Suprapubic skin (tissue), 4 donors: ENCODE results near the gene SLC17A2. TPM values are rescaled to one million over a fixed set of nuclear protein-coding genes. Genes with fewer than 3 reads are reported as not detected.

Experiments used
- DNase-seq, 2 donors: peaks; one replicate each; pipeline ENCODE4 v3.0.0-alpha.2; 2019; ENCODE audit warnings: low spot score in 2 of 2
- H3K27ac ChIP-seq: fragments of 200-600 bp; sonication (generic); one replicate; pipeline ENCODE4 v1.5.1; 2019
- H3K27me3 ChIP-seq: fragments of 200-600 bp; sonication (generic); one replicate; pipeline ENCODE4 v1.5.1; 2019
- H3K36me3 ChIP-seq: fragments of 200-600 bp; sonication (generic); one replicate; pipeline ENCODE4 v1.5.1; 2019
- H3K4me1 ChIP-seq: fragments of 200-600 bp; sonication (generic); one replicate; pipeline ENCODE4 v1.5.1; 2019
- H3K4me3 ChIP-seq: fragments of 200-600 bp; sonication (generic); one replicate; pipeline ENCODE4 v1.5.1; 2019; ENCODE audit warnings: mild to moderate bottlenecking
- H3K9me3 ChIP-seq: fragments of 200-600 bp; sonication (generic); one replicate; pipeline ENCODE4 v1.5.1; 2019
- EP300 ChIP-seq: sonication (generic); formaldehyde crosslinking; IDR thresholded peaks from one replicate; pipeline ENCODE4 v1.6.1; 2017; ENCODE audit warnings: antibody characterized with exemption
- POLR2A ChIP-seq, 2 donors: fragments of 450-650 bp; IDR thresholded peaks; one replicate each; pipeline ENCODE4 v1.6.1; 2017; ENCODE audit warnings: antibody characterized with exemption in 2 of 2, mild to moderate bottlenecking in 2 of 2, moderate library complexity in 2 of 2
- POLR2AphosphoS5 ChIP-seq, 3 donors: sonication (generic); formaldehyde crosslinking; IDR thresholded peaks; one replicate each; pipeline ENCODE4 v1.6.1; 2017; ENCODE audit warnings: antibody characterized with exemption in 3 of 3
- WGBS: methylation state at CpG from one replicate; pipeline ENCODE4 v1.1.5; 2018; 5-methylcytosine and 5-hydroxymethylcytosine counted together
- total RNA-seq, 4 donors: library from RNA; depleted of rRNA; stranded (reverse); fragments of >200 nt; gene quantifications; one replicate each; pipeline ENCODE4 v1.1.0, GENCODE V29; 2016
- TF ChIP-seq, protein P1 (sequence below), 2 donors: fragments of 200-600 bp in 1 of 2; fragments of 450-650 bp in 1 of 2; sonication (generic) in 1 of 2; IDR thresholded peaks; one replicate each; pipeline ENCODE4 v1.5.1; 2016 to 2019; ENCODE audit warnings: antibody characterized with exemption in 2 of 2, mild to moderate bottlenecking in 1 of 2, moderate library complexity in 1 of 2

SLC17A2 gene
- total RNA-seq, 4 donors from 2014 or later, result not detected

DNA sequence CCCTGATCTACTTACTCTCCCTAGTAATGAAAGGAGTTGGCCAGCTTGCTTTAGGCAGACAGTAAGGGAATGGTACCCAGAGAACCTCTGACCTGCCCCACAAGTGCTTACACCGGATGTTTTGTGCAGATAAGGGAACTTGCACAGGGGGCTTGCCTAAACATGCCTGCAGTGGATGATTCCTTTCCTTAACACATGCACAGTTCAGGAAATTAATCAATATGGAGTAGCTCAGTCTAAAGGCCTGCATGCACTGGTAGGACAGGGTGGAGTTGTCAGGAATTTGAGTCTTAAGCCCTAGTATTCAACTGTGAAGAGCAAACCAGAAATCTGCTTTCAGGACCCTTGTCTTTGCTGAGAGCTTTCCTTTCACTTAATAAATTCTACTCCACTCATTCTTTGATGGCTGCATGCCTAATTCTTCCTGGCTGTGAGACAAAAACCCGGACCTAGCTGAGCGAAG, 28.2 kb upstream of the SLC17A2 start:
- WGBS, result 54% methylated on average over 3 of the region's 3 CpGs
- Histone ChIP-seq H3K4me3 (no peak overlapping the region), H3K27me3 (no peaks in the 10 kb centered on the region), H3K27ac (no peak overlapping the region), H3K4me1 (peaks cover 21% of the 10 kb centered on the region), H3K36me3 (no peaks in the 10 kb centered on the region), H3K9me3 (no peaks in the 10 kb centered on the region)
- TF ChIP-seq, protein P1, sequence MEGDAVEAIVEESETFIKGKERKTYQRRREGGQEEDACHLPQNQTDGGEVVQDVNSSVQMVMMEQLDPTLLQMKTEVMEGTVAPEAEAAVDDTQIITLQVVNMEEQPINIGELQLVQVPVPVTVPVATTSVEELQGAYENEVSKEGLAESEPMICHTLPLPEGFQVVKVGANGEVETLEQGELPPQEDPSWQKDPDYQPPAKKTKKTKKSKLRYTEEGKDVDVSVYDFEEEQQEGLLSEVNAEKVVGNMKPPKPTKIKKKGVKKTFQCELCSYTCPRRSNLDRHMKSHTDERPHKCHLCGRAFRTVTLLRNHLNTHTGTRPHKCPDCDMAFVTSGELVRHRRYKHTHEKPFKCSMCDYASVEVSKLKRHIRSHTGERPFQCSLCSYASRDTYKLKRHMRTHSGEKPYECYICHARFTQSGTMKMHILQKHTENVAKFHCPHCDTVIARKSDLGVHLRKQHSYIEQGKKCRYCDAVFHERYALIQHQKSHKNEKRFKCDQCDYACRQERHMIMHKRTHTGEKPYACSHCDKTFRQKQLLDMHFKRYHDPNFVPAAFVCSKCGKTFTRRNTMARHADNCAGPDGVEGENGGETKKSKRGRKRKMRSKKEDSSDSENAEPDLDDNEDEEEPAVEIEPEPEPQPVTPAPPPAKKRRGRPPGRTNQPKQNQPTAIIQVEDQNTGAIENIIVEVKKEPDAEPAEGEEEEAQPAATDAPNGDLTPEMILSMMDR (IDR thresholded peaks at IDR 0.05), result no peak
- TF ChIP-seq POLR2AphosphoS5 (IDR thresholded peaks at IDR 0.05) (no peak), EP300 (no peak), POLR2A (IDR thresholded peaks at IDR 0.05) (no peak)
- no peak for DNase-seq

DNA sequence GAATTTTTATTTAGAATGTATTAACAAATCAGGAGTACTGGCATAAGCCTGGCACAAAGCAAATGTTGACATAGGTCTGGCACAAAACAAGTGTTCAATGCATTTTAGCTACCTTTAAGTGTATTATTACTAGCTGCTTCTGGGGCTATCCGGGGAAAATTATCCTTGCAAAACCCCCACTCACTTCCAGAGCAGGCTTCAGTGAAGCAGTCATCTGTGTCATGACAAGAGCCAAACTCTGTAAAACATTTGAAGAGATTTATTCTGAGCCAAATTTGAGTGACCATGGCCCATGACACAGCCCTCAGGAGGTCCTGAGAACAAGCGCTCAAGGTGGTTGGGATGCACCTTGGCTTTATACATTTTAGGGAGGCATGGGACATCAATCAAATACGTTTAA, 25.7 kb upstream of the SLC17A2 start:
- H3K36me3 ChIP-seq, result no peaks in the 10 kb centered on the region
- peaks cover under 1% of the 10 kb centered on the region for H3K4me1 ChIP-seq
- 81% methylated on average over 3 of the region's 3 CpGs for WGBS
- H3K9me3 ChIP-seq, result no peaks in the 10 kb centered on the region
- no peak overlapping the region for H3K27ac ChIP-seq
- no peak for DNase-seq
- TF ChIP-seq, protein P1 (IDR thresholded peaks at IDR 0.05), result no peak
- no peak for TF ChIP-seq POLR2A (IDR thresholded peaks at IDR 0.05)
- TF ChIP-seq POLR2AphosphoS5 (IDR thresholded peaks at IDR 0.05), result no peak
- no peak for TF ChIP-seq EP300
- no peaks in the 10 kb centered on the region for H3K27me3 ChIP-seq
- no peak overlapping the region for H3K4me3 ChIP-seq

DNA sequence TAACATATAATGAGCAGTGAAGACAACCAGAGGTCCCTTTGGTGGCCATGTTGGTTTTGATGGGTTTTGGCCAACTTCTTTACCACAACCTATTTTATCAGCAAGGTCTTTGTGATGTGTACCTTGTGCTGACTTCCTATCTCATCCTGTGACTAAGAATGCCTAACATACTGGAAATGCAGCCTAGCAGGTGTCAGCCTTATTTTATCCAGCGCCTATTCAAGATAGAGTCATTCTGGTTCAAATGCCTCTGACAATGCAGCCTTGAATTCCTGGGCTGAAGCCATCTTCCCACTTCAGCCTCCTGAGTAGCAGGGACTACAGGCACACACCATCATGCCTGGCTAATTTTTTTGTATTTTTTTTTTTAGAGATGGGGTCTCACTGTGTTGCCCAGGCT, 24.3 kb upstream of the SLC17A2 start:
- no peaks in the 10 kb centered on the region for H3K9me3 ChIP-seq
- WGBS, result no CpG with 5 or more reads among the region's 1 CpG
- no peak overlapping the region for H3K27ac ChIP-seq
- DNase-seq, result no peak
- TF ChIP-seq POLR2AphosphoS5 (IDR thresholded peaks at IDR 0.05) (no peak), EP300 (no peak), POLR2A (IDR thresholded peaks at IDR 0.05) (no peak)
- TF ChIP-seq, protein P1 (IDR thresholded peaks at IDR 0.05), result no peak
- H3K4me1 ChIP-seq, result no peaks in the 10 kb centered on the region
- no peaks in the 10 kb centered on the region for H3K36me3 ChIP-seq
- no peak overlapping the region for H3K4me3 ChIP-seq
- no peaks in the 10 kb centered on the region for H3K27me3 ChIP-seq

DNA sequence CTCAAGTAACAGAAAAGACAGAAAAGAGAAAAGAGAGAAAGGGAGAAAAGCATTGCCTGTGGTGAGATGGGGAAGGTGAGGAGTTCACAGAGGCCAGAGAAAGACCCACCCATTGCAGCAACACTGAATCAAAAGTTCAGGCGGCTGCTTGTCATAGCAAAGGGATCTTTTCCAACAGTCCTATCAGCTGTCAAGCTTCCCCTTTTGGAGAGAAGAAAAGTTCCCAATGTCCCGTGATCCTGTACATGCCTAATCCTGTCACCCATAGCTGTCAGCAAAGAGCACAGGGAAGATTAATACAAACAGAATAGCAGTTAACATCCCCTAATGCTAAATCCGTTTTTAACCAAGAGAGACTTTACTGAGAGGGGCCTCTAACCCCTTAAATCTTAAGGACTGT, 23.2 kb upstream of the SLC17A2 start:
- TF ChIP-seq POLR2A (IDR thresholded peaks at IDR 0.05) (no peak), POLR2AphosphoS5 (IDR thresholded peaks at IDR 0.05) (no peak), EP300 (no peak)
- TF ChIP-seq, protein P1 (IDR thresholded peaks at IDR 0.05), result no peak
- no peak for DNase-seq
- no peak overlapping the region for H3K27ac ChIP-seq
- no peak overlapping the region for H3K4me3 ChIP-seq
- H3K27me3 ChIP-seq, result no peaks in the 10 kb centered on the region
- no peaks in the 10 kb centered on the region for H3K4me1 ChIP-seq
- H3K9me3 ChIP-seq, result no peaks in the 10 kb centered on the region
- WGBS, result 61% methylated on average over 3 of the region's 3 CpGs
- no peaks in the 10 kb centered on the region for H3K36me3 ChIP-seq

DNA sequence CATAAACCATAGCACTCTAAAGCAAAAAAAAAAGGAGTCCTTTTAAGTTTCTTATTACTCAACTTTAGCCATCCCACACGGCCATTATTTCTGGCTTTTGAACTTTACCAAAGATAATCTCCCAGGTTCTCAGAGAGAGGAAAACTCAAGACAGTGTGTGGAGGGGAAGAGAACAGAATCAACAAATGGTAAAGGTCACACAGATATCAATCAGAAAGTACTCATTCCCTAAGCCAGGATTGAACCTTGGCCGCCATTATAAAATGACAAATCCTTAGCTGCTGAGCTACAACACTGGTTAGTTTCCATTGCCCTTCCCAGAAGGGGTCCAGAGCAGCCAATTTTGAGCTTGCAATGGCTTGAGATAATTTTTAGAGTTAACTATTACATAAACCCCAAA, 22.0 kb upstream of the SLC17A2 start:
- 97% methylated on average over 2 of the region's 2 CpGs for WGBS
- Histone ChIP-seq H3K27ac (no peak overlapping the region), H3K4me3 (no peak overlapping the region), H3K36me3 (no peaks in the 10 kb centered on the region), H3K4me1 (no peaks in the 10 kb centered on the region), H3K9me3 (no peaks in the 10 kb centered on the region), H3K27me3 (no peaks in the 10 kb centered on the region)
- TF ChIP-seq, protein P1 (IDR thresholded peaks at IDR 0.05), result no peak
- TF ChIP-seq POLR2A (IDR thresholded peaks at IDR 0.05) (no peak), POLR2AphosphoS5 (IDR thresholded peaks at IDR 0.05) (no peak), EP300 (no peak)
- no peak for DNase-seq
